Muscle layer of colon (tissue), 2 donors: Measurements from ENCODE around the gene VPS37B.

Experiments
- H3K27ac ChIP-seq: one replicate; pipeline ENCODE4 v1.7.0; 2013; ENCODE audit warnings: low read depth, mild to moderate bottlenecking, low read length, moderate library complexity
- H3K27me3 ChIP-seq, 2 donors: one replicate each; pipeline ENCODE4 v1.7.0; 2013; ENCODE audit warnings: low read length in 2 of 2, mild to moderate bottlenecking in 2 of 2; ENCODE audit not compliant: insufficient read depth in 2 of 2, control insufficient read depth in 1 of 2
- H3K36me3 ChIP-seq: one replicate; pipeline ENCODE4 v1.7.0; 2013; ENCODE audit warnings: mild to moderate bottlenecking, low read length; ENCODE audit not compliant: insufficient read depth
- H3K4me1 ChIP-seq: one replicate; pipeline ENCODE4 v1.7.0; 2013; ENCODE audit warnings: mild to moderate bottlenecking, low read length; ENCODE audit not compliant: insufficient read depth
- H3K4me3 ChIP-seq, 2 donors: one replicate each; pipeline ENCODE4 v1.7.0; 2013; ENCODE audit warnings: low read length in 2 of 2, low read depth in 1 of 2, mild to moderate bottlenecking in 1 of 2, moderate library complexity in 1 of 2
- H3K9ac ChIP-seq: one replicate; pipeline ENCODE4 v1.7.0; 2013; ENCODE audit warnings: low read length
- H3K9me3 ChIP-seq: one replicate; pipeline ENCODE4 v1.7.0; 2013; ENCODE audit warnings: mild to moderate bottlenecking, low read length
- donor health status: abdominal sarcoma.
- donor health status: Adenocarcinoma of cecum.

The VPS37B gene

DNA sequence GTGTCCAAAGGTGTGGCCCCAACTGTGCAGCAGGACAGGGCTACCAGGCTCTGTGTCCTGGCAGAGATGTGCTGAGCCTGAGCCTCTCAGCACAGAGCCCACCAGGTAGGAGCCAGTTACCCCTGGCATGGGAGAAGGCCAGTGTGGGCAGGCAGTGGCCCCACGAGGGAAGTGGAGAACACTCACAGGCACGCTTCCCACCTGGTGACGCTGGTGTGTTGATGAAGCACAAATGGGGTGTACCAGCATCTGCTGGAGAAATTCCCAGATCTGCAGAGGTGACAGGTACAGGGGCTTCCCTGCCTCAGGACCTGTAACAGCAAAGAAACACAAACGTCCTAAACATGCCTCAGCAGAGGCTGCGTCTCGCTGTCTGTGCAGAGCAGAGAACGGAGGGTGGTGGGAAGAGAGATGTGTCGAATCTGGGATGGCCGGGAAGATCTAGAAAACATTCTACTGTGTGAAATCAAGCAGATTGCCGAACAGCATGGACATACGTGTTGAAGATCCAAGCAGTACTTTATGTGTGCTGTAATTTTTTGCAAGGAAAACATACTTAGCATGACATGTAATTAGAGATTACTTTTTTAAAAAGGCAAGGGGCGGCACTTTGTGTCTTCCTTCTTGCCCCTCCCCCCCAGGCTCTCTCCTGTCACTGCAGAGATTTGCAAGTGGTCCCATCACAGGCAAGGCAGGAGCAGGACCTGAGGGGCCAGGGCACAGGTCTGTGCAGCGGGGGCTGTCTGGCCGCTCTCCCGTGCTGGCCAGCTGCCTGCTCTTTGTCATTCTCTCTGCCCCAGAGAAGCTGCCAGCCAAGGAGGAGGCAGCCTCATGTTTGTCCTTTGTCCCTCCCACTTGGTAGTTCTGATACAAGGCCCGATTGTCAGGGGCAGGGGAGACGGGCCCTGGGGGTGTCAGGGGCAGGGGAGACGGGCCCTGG is 43.3 kb downstream of the VPS37B start:
- no peaks in the 10 kb centered on the region for H3K36me3 ChIP-seq
- H3K9me3 ChIP-seq, result no peaks in the 10 kb centered on the region
- H3K27ac ChIP-seq, result no peak overlapping the region
- no peak overlapping the region for H3K4me3 ChIP-seq
- H3K4me1 ChIP-seq, result peaks cover 6% of the 10 kb centered on the region
- H3K9ac ChIP-seq, result no peak overlapping the region
- no peaks in the 10 kb centered on the region for H3K27me3 ChIP-seq

- Histone ChIP-seq H3K9ac (no peak overlapping the region), H3K4me3 (no peak overlapping the region), H3K9me3 (no peaks in the 10 kb centered on the region), H3K27ac (no peak overlapping the region), H3K36me3 (no peaks in the 10 kb centered on the region), H3K4me1 (peaks cover 6% of the 10 kb centered on the region), H3K27me3 (no peaks in the 10 kb centered on the region)
Measured at GRCh38 chr12:122851820-122852219, 44.1 kb downstream of the VPS37B start.

DNA sequence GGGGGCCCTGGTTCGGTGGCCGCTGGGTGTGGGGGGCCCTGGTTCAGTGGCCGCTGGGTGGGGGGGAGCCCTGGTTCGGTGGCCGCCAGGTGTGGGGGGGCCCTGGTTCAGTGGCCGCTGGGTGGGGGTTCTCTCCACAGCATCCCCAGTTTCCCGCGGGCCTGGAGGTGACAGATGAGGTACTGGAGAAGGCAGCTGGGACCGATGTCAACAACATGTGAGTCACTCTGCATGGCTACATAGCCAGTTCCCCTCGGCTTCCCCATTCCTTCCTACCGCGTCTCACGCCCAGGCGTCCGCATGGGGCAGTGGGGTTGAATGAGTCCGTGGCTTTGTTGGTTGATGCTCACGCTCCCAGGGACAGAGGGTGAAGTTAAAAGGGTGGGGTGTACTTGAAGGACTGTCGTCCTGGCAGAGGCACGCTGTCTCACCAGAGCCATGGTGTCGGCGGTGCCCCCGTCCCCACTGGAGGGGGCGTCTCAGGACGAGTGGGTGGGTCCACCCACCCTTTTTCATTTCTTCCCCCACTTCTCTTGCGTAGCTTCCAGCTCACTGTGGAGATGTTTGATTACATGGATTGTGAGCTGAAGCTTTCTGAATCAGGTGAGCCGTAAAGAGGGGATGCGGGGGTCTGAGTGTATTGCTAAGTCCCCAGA is 45.1 kb downstream of the VPS37B start:
- no peak overlapping the region for H3K9ac ChIP-seq
- H3K9me3 ChIP-seq, result no peaks in the 10 kb centered on the region
- no peaks in the 10 kb centered on the region for H3K27me3 ChIP-seq
- no peaks in the 10 kb centered on the region for H3K36me3 ChIP-seq
- no peak overlapping the region for H3K4me3 ChIP-seq
- H3K27ac ChIP-seq, result no peak overlapping the region
- peaks cover 6% of the 10 kb centered on the region for H3K4me1 ChIP-seq

DNA sequence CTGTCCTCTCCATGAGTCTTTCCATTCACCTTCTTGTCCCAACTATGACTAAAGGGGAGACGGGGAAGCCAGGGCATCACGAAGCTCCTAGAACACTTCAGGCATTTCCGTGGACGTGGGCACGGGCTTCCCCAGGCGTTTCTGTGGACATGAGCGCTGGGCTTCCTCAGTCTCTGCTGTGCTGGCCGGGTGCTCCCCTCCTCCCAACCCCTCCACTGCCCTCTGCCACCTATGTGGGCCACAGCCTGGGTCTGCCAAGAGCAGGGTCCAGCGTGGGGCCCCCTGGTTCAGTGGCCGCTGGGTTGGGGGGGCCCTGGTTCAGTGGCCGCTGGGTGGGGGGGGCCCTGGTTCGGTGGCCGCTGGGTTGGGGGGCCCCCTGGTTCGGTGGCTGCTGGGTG is 45.9 kb downstream of the VPS37B start:
- Histone ChIP-seq H3K4me1 (peaks cover 6% of the 10 kb centered on the region), H3K36me3 (no peaks in the 10 kb centered on the region), H3K9me3 (no peaks in the 10 kb centered on the region), H3K9ac (no peak overlapping the region), H3K4me3 (no peak overlapping the region), H3K27ac (no peak overlapping the region), H3K27me3 (no peaks in the 10 kb centered on the region)

- Histone ChIP-seq H3K36me3 (no peaks in the 10 kb centered on the region), H3K4me3 (no peak overlapping the region), H3K4me1 (peaks cover 6% of the 10 kb centered on the region), H3K27me3 (no peaks in the 10 kb centered on the region), H3K9ac (no peak overlapping the region), H3K27ac (no peak overlapping the region), H3K9me3 (no peaks in the 10 kb centered on the region)
Measured at GRCh38 chr12:122849352-122850047, 46.4 kb downstream of the VPS37B start.

DNA sequence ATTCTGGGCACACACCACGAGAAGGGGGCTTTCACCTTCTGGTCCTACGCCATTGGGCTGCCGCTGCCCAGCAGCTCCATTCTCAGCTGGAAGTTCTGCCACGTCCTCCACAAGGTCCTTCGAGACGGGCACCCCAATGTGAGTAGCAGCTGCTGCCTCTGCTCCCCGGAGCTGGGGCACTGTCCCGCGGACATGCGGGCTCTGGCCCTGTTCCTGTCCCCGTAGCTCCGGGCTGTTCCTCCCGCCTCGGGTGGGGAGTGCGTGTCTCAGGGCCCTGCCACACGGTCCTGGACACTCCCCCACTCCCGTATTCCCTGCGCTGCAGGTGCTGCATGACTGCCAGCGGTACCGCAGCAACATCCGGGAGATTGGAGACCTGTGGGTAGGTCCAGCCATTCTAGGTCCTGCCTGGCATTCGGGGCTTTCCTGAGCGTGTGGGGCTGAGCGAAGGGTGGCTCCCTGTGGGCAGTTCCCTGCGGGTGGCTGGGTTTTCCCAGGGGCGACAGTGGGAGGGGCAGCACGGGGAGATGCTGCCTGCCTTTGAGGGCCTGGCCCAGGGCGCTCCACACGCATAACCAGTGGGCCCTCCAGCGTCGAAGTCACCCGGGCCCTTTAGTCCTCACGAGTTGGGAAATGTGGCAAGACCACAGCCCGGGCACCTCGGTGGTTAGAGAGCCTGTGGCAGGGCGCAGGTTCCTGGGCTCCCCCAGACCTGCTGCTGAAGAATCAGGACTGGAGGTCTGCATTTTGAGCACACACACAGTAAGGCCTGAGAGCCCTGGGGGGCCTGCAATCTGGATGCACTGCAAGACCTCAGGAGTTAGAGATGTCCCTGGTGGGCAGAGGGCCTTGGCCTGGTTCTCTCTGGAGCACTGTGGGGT is 47.2 kb downstream of the VPS37B start:
- no peak overlapping the region for H3K9ac ChIP-seq
- no peaks in the 10 kb centered on the region for H3K36me3 ChIP-seq
- no peaks in the 10 kb centered on the region for H3K9me3 ChIP-seq
- H3K4me3 ChIP-seq, result no peak overlapping the region
- no peak overlapping the region for H3K27ac ChIP-seq
- no peaks in the 10 kb centered on the region for H3K27me3 ChIP-seq
- peaks cover 6% of the 10 kb centered on the region for H3K4me1 ChIP-seq

DNA sequence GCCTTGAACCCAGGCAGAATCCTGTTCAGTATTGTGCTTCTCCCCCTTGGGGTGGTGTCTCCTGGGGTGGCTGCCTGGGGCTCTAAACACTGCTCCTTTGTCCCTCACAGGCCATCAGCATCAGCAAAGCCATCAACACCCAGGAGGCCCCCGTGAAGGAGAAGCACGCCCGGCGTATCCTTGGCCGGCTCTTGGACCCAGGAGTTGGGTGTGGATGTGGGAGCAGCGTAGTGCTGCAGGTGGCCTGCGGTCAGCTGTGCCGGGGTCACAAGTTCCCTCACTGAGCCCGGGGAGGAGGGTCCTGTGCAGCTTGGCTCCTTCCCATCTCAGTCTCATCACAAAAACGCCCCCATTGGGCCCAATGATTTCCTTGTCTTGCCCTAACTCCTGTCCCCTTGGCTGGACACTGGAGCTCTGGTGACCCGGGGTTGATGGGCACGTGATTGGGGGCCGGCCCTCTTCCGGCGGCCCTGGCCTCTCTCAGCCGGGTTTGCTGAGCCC is 48.0 kb downstream of the VPS37B start:
- Histone ChIP-seq H3K9me3 (no peaks in the 10 kb centered on the region), H3K4me3 (no peak overlapping the region), H3K27me3 (no peaks in the 10 kb centered on the region), H3K4me1 (peaks cover 6% of the 10 kb centered on the region), H3K36me3 (no peaks in the 10 kb centered on the region), H3K9ac (no peak overlapping the region), H3K27ac (no peak overlapping the region)

- Histone ChIP-seq H3K4me3 (no peak overlapping the region), H3K9ac (no peak overlapping the region), H3K27me3 (no peaks in the 10 kb centered on the region), H3K4me1 (peaks cover 2% of the 10 kb centered on the region), H3K9me3 (no peaks in the 10 kb centered on the region), H3K36me3 (no peaks in the 10 kb centered on the region), H3K27ac (no peak overlapping the region)
Measured at GRCh38 chr12:122847516-122847836, 48.4 kb downstream of the VPS37B start.

DNA sequence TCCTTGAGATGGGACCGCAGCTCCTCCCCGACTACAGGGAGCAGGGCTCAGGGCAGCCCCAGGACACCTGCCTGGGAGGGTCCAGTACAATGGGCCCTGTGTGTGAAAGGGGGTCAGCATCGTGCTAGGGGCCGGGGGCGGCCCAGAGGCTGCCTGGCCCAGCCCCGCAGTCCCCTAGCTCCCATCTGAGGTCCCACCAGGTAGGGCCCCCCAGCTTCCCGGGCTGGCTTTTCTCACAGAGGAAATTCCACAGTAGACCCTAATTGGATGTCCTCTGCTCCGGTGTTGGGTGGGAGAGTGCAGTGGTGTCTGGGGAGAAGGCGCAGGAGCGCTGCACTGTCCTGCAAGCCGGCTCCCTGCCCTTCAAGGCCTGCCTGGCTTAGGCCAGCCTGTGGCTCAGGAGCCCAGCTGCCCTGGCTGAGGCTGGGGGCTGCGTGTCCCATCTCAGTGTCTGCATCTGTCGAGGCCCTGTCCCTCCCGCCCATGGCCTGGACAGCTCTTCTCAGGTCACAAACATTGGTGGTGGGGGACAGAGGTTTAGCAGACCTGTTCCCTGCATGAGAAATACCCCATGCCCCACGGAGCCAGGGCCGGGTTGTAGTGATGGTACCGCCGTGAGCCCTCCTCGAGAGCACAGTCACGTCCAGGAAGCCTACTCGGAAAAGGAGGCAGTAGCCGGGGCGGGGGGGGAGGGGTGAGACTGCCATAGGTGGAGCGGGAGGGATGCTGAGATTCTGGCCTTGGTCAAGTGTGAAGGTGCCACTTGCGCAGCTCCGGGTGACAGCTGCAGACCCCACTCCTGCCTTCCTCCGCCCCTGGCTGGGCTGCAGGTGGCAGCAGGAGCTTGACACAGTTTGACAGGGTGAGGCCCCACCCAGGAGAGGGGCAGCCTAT is 49.1 kb downstream of the VPS37B start:
- H3K9me3 ChIP-seq, result no peaks in the 10 kb centered on the region
- no peaks in the 10 kb centered on the region for H3K36me3 ChIP-seq
- no peaks in the 10 kb centered on the region for H3K27me3 ChIP-seq
- no peak overlapping the region for H3K27ac ChIP-seq
- H3K4me3 ChIP-seq, result no peak overlapping the region
- no peak overlapping the region for H3K9ac ChIP-seq
- H3K4me1 ChIP-seq, result no peaks in the 10 kb centered on the region

GRCh38 chr12:122845865-122846621 is 49.9 kb downstream of the VPS37B start:
- Histone ChIP-seq H3K9me3 (no peaks in the 10 kb centered on the region), H3K36me3 (no peaks in the 10 kb centered on the region), H3K9ac (no peak overlapping the region), H3K27ac (no peak overlapping the region), H3K4me1 (no peaks in the 10 kb centered on the region), H3K4me3 (no peak overlapping the region), H3K27me3 (no peaks in the 10 kb centered on the region)
